SK-N-SH (cell line): ENCODE data around the gene AGAP1. TPM values are rescaled to one million over a fixed set of nuclear protein-coding genes. Genes with fewer than 3 reads are reported as not detected.

ENCODE experiments used
- CTCF ChIA-PET: fragments of 300-600, 350-600 bp; formaldehyde crosslinking; extraction: SDS; loops from one replicate; lab custom pipeline; 2021; lab: Yijun Ruan, JAX
- POLR2A ChIA-PET: fragments of 350-600 bp; sonication (Branson Sonifier 250); formaldehyde crosslinking; extraction: SDS; loops from one replicate; lab custom pipeline; 2020; ENCODE audit warnings: antibody characterized with exemption, inconsistent platforms; lab: Yijun Ruan, JAX
- DNase-seq: peaks from one replicate; pipeline ENCODE4 v3.0.0; 2012
- H2AFZ ChIP-seq: fragments of 200-600 bp; sonication (generic); 2 replicates; pipeline ENCODE4 v1.8.1; 2016; ENCODE audit warnings: antibody characterized with exemption, mild to moderate bottlenecking, low read depth
- H3F3A ChIP-seq: fragments of 200-600 bp; sonication (generic); replicated peaks from 2 replicates; pipeline ENCODE3; 2016; ENCODE audit warnings: antibody characterized with exemption, mild to moderate bottlenecking; ENCODE audit not compliant: insufficient read depth
- H3K27ac ChIP-seq, 2 experiments: fragments of 200-500 bp in 1 of 2; fragments of 200-600 bp in 1 of 2; sonication (Bioruptor generic) in 1 of 2; sonication (generic), shearing (Covaris generic) in 1 of 2; 2 replicates each; pipeline versions ENCODE4 v1.5.1 to v1.6.1; 2014 to 2016; ENCODE audit warnings: low read depth in 2 of 2, inconsistent platforms in 1 of 2, low read length in 1 of 2, mild to moderate bottlenecking in 1 of 2, mixed read lengths in 1 of 2
- H3K27me3 ChIP-seq: fragments of 200-600 bp; sonication (generic), shearing (Covaris generic); 2 replicates; pipeline ENCODE4 v1.6.1; 2016; ENCODE audit warnings: mixed run types; ENCODE audit not compliant: insufficient read depth
- H3K36me3 ChIP-seq, 2 experiments: fragments of 200-500 bp in 1 of 2; fragments of 200-600 bp in 1 of 2; sonication (Bioruptor generic) in 1 of 2; sonication (generic) in 1 of 2; replicated peaks in 1 of 2; 2 replicates each; pipeline versions ENCODE3 to v1.5.1; 2014 to 2016; ENCODE audit warnings: low read length in 1 of 2, mild to moderate bottlenecking in 1 of 2; ENCODE audit not compliant: insufficient read depth in 2 of 2, control insufficient read depth in 1 of 2
- H3K4me1 ChIP-seq, 2 experiments: fragments of 200-500 bp in 1 of 2; fragments of 200-600 bp in 1 of 2; sonication (Bioruptor generic) in 1 of 2; sonication (generic), shearing (Covaris generic) in 1 of 2; 2 replicates each; pipeline versions ENCODE4 v1.5.1 to v1.6.1; 2014 to 2016; ENCODE audit warnings: low read depth in 1 of 2, low read length in 1 of 2, mixed run types in 1 of 2; ENCODE audit not compliant: insufficient read depth in 2 of 2, control insufficient read depth in 1 of 2
- H3K4me2 ChIP-seq: fragments of 200-600 bp; sonication (generic), shearing (Covaris generic); 2 replicates; pipeline ENCODE4 v1.6.1; 2017; ENCODE audit warnings: mixed run types
- H3K4me3 ChIP-seq, 2 experiments: fragments of 200-500 bp in 1 of 2; fragments of 200-600 bp in 1 of 2; sonication (Bioruptor generic) in 1 of 2; sonication (generic), shearing (Covaris generic) in 1 of 2; 2 replicates each; pipeline versions ENCODE4 v1.5.1 to v1.8.1; 2014 to 2016; ENCODE audit warnings: low read depth in 2 of 2, inconsistent platforms in 1 of 2, low read length in 1 of 2, mild to moderate bottlenecking in 1 of 2, mixed read lengths in 1 of 2, moderate library complexity in 1 of 2
- H3K79me2 ChIP-seq: fragments of 200-600 bp; sonication (generic); 2 replicates; pipeline ENCODE4 v1.8.1; 2017; ENCODE audit warnings: mild to moderate bottlenecking; ENCODE audit not compliant: insufficient read depth
- H3K9ac ChIP-seq: fragments of 200-600 bp; sonication (generic); 2 replicates; pipeline ENCODE4 v1.6.1; 2017; ENCODE audit warnings: mixed run types
- H3K9me2 ChIP-seq: fragments of 200-600 bp; sonication (generic); 2 replicates; pipeline ENCODE4 v1.6.1; 2017; ENCODE audit warnings: mixed run types
- H3K9me3 ChIP-seq: fragments of 200-600 bp; sonication (generic); 2 replicates; pipeline ENCODE4 v1.6.1; 2017; ENCODE audit warnings: mixed run types, mild to moderate bottlenecking, moderate library complexity
- H4K20me1 ChIP-seq: fragments of 200-600 bp; sonication (generic); 2 replicates; pipeline ENCODE4 v1.6.1; 2017; ENCODE audit warnings: mild to moderate bottlenecking, mixed run types; ENCODE audit not compliant: insufficient read depth
- EZH2phosphoT487 ChIP-seq: fragments of 200-600 bp; sonication (generic); IDR thresholded peaks from 2 replicates; pipeline ENCODE4 v1.6.1; 2017; ENCODE audit warnings: low read depth, mixed run types, mild to moderate bottlenecking, antibody characterized with exemption, moderate library complexity, borderline replicate concordance
- FOXJ3 ChIP-seq: sonication (generic); formaldehyde crosslinking; IDR thresholded peaks from 2 replicates; pipeline ENCODE4 v1.5.1; 2020; ENCODE audit warnings: mild to moderate bottlenecking, missing genetic modification reagents
- GABPA ChIP-seq: IDR thresholded peaks from 2 replicates; pipeline ENCODE4 v1.4.0; 2012; ENCODE audit warnings: low read depth, mild to moderate bottlenecking
- GATA2 ChIP-seq: sonication (generic); formaldehyde crosslinking; IDR thresholded peaks from 2 replicates; pipeline ENCODE4 v1.5.0; 2020; ENCODE audit warnings: mild to moderate bottlenecking, missing genetic modification reagents
- MEF2A ChIP-seq: IDR thresholded peaks from 2 replicates; pipeline ENCODE4 v1.4.0; 2012; ENCODE audit warnings: low read depth, borderline replicate concordance
- MXI1 ChIP-seq: IDR thresholded peaks from 2 replicates; pipeline ENCODE4 v1.6.1; 2012; ENCODE audit warnings: mild to moderate bottlenecking, low read depth, low read length, improper control_type of control experiment
- NFIC ChIP-seq: IDR thresholded peaks from 2 replicates; pipeline ENCODE4 v1.4.0; 2012; ENCODE audit warnings: borderline replicate concordance
- NRF1 ChIP-seq: IDR thresholded peaks from 2 replicates; pipeline ENCODE4 v1.6.1; 2012; ENCODE audit warnings: low read depth, mild to moderate bottlenecking, low read length
- POLR2AphosphoS5 ChIP-seq: IDR thresholded peaks from 2 replicates; pipeline ENCODE4 v1.6.1; 2012; ENCODE audit warnings: low read depth, low read length
- RCOR1 ChIP-seq: fragments of 150-350 bp; IDR thresholded peaks from 2 replicates; pipeline ENCODE4 v1.6.1; 2017; ENCODE audit warnings: antibody characterized with exemption, low read length
- REST ChIP-seq: IDR thresholded peaks from 2 replicates; pipeline ENCODE4 v1.6.1; 2012; ENCODE audit warnings: mild to moderate bottlenecking, low read depth, low read length, moderate library complexity
- RFX5 ChIP-seq: IDR thresholded peaks from 2 replicates; pipeline ENCODE4 v1.6.1; 2012; ENCODE audit warnings: mild to moderate bottlenecking, improper control_type of control experiment, low read length
- RXRA ChIP-seq: IDR thresholded peaks from 2 replicates; pipeline ENCODE4 v1.4.0; 2012; ENCODE audit warnings: low read depth, mild to moderate bottlenecking, borderline replicate concordance
- SMC3 ChIP-seq: IDR thresholded peaks from 2 replicates; pipeline ENCODE4 v1.6.1; 2012; ENCODE audit warnings: low read depth, low read length, improper control_type of control experiment
- TAF1 ChIP-seq: IDR thresholded peaks from 2 replicates; pipeline ENCODE4 v1.6.1; 2012; ENCODE audit warnings: low read depth, mild to moderate bottlenecking, low read length, moderate library complexity, borderline replicate concordance
- TCF12 ChIP-seq: IDR thresholded peaks from 2 replicates; pipeline ENCODE4 v1.4.0; 2012
- TEAD4 ChIP-seq: IDR thresholded peaks from 2 replicates; pipeline ENCODE4 v1.4.0; 2012; ENCODE audit warnings: mild to moderate bottlenecking, borderline replicate concordance; ENCODE audit not compliant: insufficient read depth
- USF2 ChIP-seq: fragments of 150-350 bp; IDR thresholded peaks from 2 replicates; pipeline ENCODE4 v1.6.1; 2017; ENCODE audit warnings: antibody characterized with exemption, low read length, low read depth, borderline replicate concordance
- ZBTB33 ChIP-seq: IDR thresholded peaks from 2 replicates; pipeline ENCODE4 v1.4.0; 2012; ENCODE audit warnings: low read depth, borderline replicate concordance
- WGBS: methylation state at CpG from one replicate; pipeline ENCODE4 v1.1.6; 2017; ENCODE audit warnings: low lambda C conversion rate; 5-methylcytosine and 5-hydroxymethylcytosine counted together
- polyA plus RNA-seq, 3 experiments: library from polyadenylated mRNA; depleted of rRNA; stranded (reverse); fragments of >200 nt; gene quantifications; 2 replicates each; pipeline ENCODE4 v1.2.3, GENCODE V29; 2012
- TF ChIP-seq, protein P1 (sequence below): IDR thresholded peaks from 2 replicates; pipeline ENCODE4 v1.4.0; 2012; ENCODE audit warnings: low read depth, borderline replicate concordance

The AGAP1 gene
- polyA plus RNA-seq, 1 of the 3 experiments (the other 2 are of a cell fraction): 8.8 TPM

DNA sequence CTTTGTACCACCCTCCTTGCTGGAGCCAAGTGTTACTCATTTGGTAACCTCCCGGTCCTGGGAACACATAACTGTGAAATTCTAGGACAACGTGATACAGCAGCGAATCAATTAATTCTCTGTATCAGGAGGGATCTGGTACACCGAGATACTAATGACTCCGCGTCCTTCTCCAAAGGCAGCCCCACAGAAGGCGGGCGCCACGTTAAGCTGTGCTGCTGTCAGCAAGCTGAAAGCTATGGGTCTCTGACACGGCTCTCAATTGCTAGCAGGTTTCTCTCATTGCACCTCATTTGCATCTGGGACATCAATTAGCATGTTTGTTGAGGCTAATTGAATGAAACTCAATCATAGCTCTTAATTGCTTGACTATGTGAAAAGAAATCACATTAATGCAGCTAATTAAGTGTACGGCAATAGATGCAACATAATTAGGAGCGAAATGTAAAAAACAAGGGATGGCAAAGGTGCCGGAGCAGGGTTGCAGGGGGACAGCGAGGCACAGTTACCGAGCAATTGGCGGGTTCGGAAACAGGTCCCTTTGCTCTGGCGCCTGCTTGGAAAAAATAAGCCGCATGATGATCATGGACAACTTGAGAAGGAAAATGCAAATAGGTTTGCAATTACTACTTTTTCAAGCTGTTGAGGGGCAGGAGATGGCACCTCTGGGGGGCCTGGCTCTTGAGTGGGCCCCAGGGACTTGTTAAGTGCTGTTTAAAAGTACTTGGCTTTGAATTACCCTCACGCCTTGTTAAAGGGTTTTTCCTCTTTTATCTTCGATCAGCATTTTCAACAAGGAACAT is 410.1 kb downstream of the AGAP1 start:
- H3K4me1 ChIP-seq: no peaks in the 10 kb centered on the region
- H3F3A ChIP-seq: no peaks in the 10 kb centered on the region
- H3K9me2 ChIP-seq: no peaks in the 10 kb centered on the region
- no peak overlapping the region for H3K9ac ChIP-seq
- CTCF ChIA-PET: interaction anchor here (0.6 to 1.4 kb wide), 3 partner anchors 11 to 268 kb away, joined by 3 to 5 read pairs (median 4); no protein-coding TSS in a partner anchor
- H3K79me2 ChIP-seq: no peaks in the 10 kb centered on the region
- no peak for TF ChIP-seq TEAD4
- no peak for TF ChIP-seq ZBTB33
- TF ChIP-seq REST: no peak
- no peak for TF ChIP-seq NRF1
- no peak for TF ChIP-seq MEF2A
- no peak for TF ChIP-seq TCF12
- TF ChIP-seq TAF1: no peak
- no peak for TF ChIP-seq NFIC
- TF ChIP-seq FOXJ3 (CRISPR knock-in tag): no peak
- TF ChIP-seq GATA2 (CRISPR knock-in tag): no peak
- no peak for TF ChIP-seq SMC3
- no peak for TF ChIP-seq POLR2AphosphoS5
- TF ChIP-seq RXRA: no peak
- no peak for TF ChIP-seq EZH2phosphoT487
- TF ChIP-seq MXI1: no peak
- TF ChIP-seq GABPA: no peak
- TF ChIP-seq, protein P1, sequence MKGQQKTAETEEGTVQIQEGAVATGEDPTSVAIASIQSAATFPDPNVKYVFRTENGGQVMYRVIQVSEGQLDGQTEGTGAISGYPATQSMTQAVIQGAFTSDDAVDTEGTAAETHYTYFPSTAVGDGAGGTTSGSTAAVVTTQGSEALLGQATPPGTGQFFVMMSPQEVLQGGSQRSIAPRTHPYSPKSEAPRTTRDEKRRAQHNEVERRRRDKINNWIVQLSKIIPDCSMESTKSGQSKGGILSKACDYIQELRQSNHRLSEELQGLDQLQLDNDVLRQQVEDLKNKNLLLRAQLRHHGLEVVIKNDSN: no peak
- no peak for TF ChIP-seq RCOR1
- TF ChIP-seq USF2: no peak
- no peak for TF ChIP-seq RFX5
- TF ChIP-seq, all 33 proteins: peak for 0
- no peaks in the 10 kb centered on the region for H3K9me3 ChIP-seq
- no peak for DNase-seq
- no peak overlapping the region for H3K4me3 ChIP-seq
- POLR2A ChIA-PET: no interaction called here
- no peaks in the 10 kb centered on the region for H4K20me1 ChIP-seq
- H3K4me2 ChIP-seq: no peak overlapping the region
- WGBS: 91% methylated on average over 21 of the region's 21 CpGs
- H3K27ac ChIP-seq: no peak overlapping the region
- no peaks in the 10 kb centered on the region for H3K27me3 ChIP-seq
- no peak overlapping the region for H2AFZ ChIP-seq
- peaks cover 0 to under 1% of the 10 kb centered on the region in 2 experiments for H3K36me3 ChIP-seq
